HG02763 (cell line): Measurements from ENCODE around the gene CNKSR1.

ENCODE experiments used
- ATAC-seq: cut with Tn5 transposase; IDR thresholded peaks from one replicate; pipeline ENCODE4 v1.9.1; 2021; ENCODE audit warnings: mild to moderate bottlenecking, moderate library complexity; ENCODE audit not compliant: unreplicated experiment

The CNKSR1 gene

GRCh38 chr1:26184086-26184485, 6.8 kb downstream of the CNKSR1 start:
- ATAC-seq: no peak

- no peak for ATAC-seq
These were observed 7.6 kb downstream of the CNKSR1 start for GRCh38 chr1:26184883-26185282.

DNA sequence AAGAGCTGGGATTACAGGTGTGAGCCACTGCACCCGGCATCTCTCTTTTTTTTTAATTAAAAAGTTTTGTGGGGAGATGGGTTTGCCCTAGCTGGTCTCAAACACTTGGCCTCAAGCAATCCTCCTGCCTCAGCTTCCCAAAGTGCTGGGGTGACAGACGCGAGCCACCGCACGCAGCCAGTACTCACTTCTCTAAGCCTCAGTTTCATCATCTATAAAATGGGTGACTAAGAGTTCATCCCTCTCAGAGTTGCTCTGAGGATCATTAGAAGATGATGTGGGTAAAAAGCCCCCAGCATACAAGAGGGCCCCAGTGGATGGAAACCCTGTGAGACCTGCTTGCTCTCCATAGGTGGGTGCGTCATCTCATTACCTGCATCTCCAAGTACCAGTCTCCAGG, 10.6 kb downstream of the CNKSR1 start:
- ATAC-seq: no peak

- ATAC-seq: no peak
These were observed 11.2 kb downstream of the CNKSR1 start for GRCh38 chr1:26188477-26188876.

- ATAC-seq: no peak
These were observed 12.0 kb downstream of the CNKSR1 start for GRCh38 chr1:26189331-26189730.

DNA sequence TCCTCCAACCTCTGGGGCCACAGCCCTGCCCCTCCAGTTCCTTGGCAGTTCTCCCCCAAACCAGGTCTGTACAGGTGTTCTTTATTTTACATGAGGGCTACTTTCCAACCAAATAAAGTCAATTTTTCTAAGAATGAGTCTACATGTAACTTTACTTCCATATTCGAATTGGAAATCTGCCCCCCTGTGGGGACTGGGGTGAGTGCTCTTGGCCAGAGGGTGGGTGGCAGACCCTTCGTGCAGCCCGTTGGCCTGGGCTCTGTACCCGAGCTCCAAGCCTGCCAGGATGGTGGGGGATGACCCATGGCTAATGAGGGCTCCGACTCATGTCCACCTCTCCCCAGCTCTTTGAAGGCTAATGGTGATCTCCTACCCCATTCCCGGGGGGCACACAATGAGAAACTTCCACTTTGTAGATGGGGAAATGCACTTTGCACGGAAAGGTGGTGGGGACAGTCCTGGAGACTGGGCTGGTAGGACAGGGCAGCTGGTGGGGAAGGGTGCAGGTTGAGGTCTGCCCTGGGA, 12.5 kb downstream of the CNKSR1 start:
- no peak for ATAC-seq

DNA sequence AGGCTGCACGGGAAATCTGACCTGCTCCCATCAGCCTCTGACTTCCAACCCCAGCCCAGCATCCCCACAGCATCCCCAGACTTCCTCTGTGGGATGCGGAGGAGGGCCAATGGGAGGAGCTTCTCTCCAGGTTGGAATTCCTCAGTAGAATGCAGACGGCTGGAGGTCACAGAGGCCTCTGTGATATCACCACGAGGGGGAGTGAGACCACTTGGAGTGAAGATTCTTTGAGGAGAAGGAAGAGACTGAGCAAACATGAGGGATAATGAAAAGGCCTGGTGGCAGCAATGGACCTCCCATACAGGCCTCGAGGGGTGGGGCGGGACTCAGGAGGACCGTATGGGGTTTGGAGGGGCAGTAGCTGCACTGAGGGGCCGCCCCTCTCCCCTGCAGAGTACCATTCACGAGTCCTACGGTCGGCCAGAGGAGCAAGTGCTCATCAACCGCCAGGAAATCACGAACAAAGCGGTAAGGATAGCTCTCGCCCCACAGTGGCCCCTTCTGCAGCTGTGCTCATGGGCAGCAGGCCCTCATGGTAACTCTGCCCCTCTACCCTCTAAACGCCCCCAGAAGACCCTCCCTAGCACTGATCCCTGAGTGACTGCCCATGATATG, 13.2 kb downstream of the CNKSR1 start, which contains the start of gene CATSPER4:
Gene CATSPER4 (plus strand): TSS at position 230 of the 615 bp plus-strand sequence. CDS start 26 bp downstream, at position 256.
- no peak for ATAC-seq

GRCh38 chr1:26191739-26192138, 14.4 kb downstream of the CNKSR1 start:
- ATAC-seq: no peak

DNA sequence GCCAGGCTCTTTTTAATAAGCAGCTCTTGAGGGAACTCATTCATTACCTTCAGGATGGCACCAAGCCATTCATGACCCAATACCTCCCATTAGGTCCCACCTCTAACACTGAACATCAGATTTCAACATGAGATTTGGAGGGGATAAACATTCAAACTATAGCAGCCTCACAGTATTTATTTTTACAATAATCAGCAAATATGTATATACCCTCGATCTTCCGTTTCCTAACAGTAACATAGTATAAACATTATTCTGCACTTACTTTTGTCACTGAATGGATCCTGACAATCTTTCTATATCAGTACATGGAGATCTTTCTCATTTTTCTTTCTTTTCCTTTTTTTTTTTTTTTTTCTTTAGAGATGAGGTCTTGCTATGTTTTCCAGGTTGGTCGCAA, 18.5 kb downstream of the CNKSR1 start:
- no peak for ATAC-seq

- ATAC-seq: no peak
These were observed 20.0 kb downstream of the CNKSR1 start for GRCh38 chr1:26197301-26197700.

DNA sequence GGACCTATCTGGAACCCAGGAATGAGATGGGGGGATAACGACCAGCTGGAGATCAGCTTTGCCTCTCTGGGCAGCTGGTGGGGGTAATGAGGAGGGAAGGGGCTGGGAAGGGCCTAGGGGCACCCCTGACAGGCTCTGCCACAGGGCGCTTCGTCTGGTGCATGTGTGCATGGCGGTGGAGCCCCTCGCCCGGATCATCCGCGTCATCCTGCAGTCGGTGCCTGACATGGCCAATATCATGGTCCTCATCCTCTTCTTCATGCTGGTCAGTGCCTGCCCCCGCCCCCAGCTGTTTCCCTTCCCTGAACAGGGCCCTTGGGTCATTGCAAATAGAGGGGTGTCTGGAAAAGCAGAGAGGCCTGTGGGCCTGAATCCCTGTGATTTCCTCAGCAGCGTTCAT, 20.5 kb downstream of the CNKSR1 start:
- no peak for ATAC-seq

DNA sequence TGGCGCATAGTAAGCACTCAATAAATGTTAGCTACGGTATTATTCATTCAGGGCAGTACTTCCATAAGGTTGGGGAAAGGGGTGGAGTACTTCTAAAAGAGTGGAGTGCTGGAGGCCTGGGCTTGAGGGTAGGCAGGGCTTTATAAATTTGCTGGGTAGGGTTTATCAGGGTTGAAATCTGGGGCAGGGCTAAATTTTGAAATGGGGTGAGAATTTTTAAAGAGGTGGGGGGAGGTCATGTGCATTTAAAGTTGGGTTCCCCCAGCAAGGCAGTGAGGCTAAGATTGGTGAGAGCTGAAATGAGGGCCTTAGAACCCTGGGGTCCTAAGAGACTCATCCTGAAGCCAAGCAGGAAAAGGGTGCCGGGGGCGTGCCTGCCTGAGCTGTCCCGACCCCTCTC, 23.1 kb downstream of the CNKSR1 start:
- no peak for ATAC-seq

DNA sequence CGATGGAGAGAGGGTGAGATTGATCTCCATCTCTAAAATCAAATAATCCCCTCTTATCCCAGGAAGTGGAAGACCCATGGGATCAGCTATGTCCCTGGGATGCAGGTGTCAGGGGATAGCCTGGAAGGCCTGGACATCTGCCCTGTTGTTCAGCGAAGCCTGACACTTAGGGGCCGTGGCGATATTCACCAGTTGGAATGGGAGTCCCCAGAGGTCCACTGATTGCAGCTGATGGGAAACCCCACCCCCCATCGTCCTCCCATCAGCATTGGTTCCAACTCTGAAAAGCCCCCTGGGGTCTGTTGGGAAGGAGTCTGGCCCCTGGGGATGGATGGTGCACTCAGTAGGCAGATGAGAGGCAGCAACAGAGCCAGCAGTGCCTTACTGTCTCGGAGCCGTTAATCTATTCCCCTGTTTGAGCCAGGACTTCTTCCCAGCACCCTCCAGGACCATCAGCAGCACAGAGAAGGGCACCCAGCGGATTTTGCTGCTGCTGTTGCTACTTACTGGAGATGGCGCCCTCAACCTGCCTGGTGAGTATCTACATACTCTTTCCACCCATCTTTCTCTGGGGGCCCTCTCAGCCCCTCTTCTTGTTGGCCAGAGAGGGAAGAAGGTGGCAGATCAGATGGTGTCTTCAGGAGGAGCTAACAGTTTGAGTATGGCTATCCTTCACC, 26.5 kb downstream of the CNKSR1 start:
- ATAC-seq: no peak

GRCh38 chr1:26210147-26210870, 33.0 kb downstream of the CNKSR1 start:
- no peak for ATAC-seq

DNA sequence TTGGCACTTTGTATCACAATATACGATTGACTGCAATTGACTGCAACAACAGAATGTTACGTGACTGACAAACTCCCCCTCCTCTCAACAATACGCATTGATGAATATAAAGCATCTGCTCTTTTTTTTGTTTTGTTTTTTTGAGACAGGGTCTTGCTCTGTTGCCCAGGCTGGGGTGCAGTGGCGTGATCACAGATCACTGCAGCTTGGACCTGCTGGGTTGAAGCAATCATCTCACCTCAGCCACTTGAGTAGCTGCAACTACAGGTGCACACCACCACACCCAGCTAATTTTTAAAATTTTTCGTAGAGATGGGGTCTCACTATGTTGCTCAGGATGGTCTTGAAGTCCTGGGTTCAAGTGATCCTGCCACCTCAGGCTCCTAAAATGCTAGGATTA, 35.4 kb downstream of the CNKSR1 start:
- ATAC-seq: no peak

GRCh38 chr1:26213335-26213905, 36.1 kb downstream of the CNKSR1 start:
- ATAC-seq: no peak

DNA sequence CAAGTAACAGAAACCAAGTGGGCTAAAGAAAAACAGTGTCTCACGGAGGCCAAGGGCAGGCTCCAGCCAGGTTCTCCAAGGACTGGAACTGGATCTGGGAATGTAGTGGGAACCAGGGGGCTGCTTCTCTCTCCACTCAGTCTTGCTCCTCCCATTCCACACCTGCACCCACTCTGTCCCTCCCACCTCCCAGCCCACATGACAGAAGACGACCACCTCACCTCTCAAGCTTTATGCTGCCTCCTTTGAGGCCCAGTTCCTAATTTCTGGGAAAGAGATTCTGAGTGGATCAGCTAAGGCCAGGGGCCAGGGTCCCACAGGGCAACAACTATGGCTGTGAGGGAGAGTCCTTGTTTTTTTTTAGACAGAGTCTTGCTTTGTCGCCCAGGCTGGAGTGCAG, 38.0 kb downstream of the CNKSR1 start:
- no peak for ATAC-seq

GRCh38 chr1:26218906-26219494, 41.7 kb downstream of the CNKSR1 start:
- no peak for ATAC-seq

DNA sequence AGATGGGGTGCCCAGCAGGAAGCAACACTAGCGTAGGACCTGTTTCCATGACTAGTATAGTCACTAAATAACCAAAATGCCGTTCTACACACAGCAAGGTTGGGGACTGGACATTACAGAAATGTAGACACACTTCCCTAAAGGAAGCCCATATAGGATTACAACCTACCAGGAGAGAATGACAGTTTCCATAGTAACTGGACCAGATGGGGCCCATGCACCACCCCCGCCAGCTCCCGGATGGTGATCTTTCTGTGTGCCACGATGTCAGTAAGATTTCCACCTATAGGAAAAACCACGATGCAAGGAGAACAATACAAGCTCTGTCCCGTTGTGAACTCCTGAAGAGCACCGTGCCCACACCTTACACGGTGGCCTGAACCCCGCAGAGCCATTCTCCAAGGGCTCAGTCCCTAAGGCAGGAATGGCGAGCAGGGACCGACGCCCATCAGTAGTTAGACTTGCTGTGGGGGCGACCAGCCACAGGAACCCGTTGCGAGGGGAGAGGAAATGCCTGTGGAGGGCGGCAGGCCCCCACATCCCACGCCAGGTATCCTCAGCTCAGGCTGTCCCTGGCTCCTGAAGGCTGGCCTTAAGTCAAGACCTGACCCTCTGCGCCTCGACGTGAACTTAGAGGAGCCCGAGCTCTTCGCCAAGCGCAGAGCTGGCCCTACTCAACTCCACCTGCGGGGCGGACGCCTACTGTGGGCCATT, 43.1 kb downstream of the CNKSR1 start:
- no peak for ATAC-seq

DNA sequence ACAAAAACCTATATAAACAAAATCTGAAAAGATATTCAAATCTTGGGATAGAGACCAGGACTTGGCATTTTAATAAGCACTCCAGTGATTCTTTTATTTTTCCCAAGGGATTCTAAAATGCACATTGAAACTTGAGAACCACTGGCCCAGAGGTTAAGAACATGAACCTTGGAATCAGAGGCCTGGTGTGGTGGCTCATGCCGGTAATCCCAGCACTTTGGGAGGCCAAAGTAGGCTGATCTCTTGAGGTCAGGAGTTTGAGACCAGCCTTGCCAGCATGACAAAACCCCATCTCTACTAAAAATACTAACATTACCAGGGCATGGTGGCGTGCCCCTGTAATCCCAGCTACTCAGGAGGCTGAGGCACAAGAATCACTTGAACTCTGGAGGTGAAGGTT, 43.8 kb downstream of the CNKSR1 start:
- ATAC-seq: no peak

- no peak for ATAC-seq
These were observed 47.3 kb downstream of the CNKSR1 start for GRCh38 chr1:26224606-26225005.
